NK-92 treated with Interleukin-12 subunit alpha and Interleukin-12 subunit beta, amount 100 ng/mL, for 24 hours (cell line): ENCODE measurements around the gene OSBPL5.
"Not testable (repeated sequence)": the region's sequence is repeated elsewhere in the genome, so short reads cannot be mapped to it uniquely, and the experiment has no call there.

Experiments used
- DNase-seq: peaks from one replicate; lab custom pipeline; 2025; lab: John Stamatoyannopoulos, UW

OSBPL5 gene

GRCh38 chr11:3121416-3121815 is 43.7 kb downstream of the OSBPL5 start:
- no peak for DNase-seq

- no peak for DNase-seq
Observed at GRCh38 chr11:3120071-3120792, 44.9 kb downstream of the OSBPL5 start.

- DNase-seq = no peak
Observed at GRCh38 chr11:3119141-3119821, 45.8 kb downstream of the OSBPL5 start.

- DNase-seq = no peak
Observed at GRCh38 chr11:3115321-3115720, 49.8 kb downstream of the OSBPL5 start.

GRCh38 chr11:3113661-3114060 is 51.4 kb downstream of the OSBPL5 start:
- not testable (repeated sequence) for DNase-seq

- DNase-seq = no peak
Observed at GRCh38 chr11:3111919-3112690, 53.0 kb downstream of the OSBPL5 start.

GRCh38 chr11:3111466-3111865 is 53.6 kb downstream of the OSBPL5 start:
- no peak for DNase-seq

GRCh38 chr11:3109921-3110706 is 55.0 kb downstream of the OSBPL5 start:
- peak; percentile 30 for DNase-seq

GRCh38 chr11:3109434-3109833 is 55.7 kb downstream of the OSBPL5 start:
- DNase-seq = no peak

- no peak for DNase-seq
Observed at GRCh38 chr11:3108183-3108721, 56.9 kb downstream of the OSBPL5 start.

GRCh38 chr11:3107608-3108182 is 57.4 kb downstream of the OSBPL5 start:
- DNase-seq = no peak

- no peak for DNase-seq
Observed at GRCh38 chr11:3106736-3107524, 58.2 kb downstream of the OSBPL5 start.

GRCh38 chr11:3105791-3106735 is 59.0 kb downstream of the OSBPL5 start:
- no peak for DNase-seq

GRCh38 chr11:3104961-3105790 is 59.9 kb downstream of the OSBPL5 start:
- no peak for DNase-seq

- DNase-seq = no peak
Observed at GRCh38 chr11:3104051-3104714, 60.9 kb downstream of the OSBPL5 start.

GRCh38 chr11:3103076-3103475 is 62.0 kb downstream of the OSBPL5 start:
- DNase-seq = no peak

- DNase-seq = no peak
Observed at GRCh38 chr11:3102641-3102921, 62.5 kb downstream of the OSBPL5 start.

GRCh38 chr11:3101921-3102640 is 63.0 kb downstream of the OSBPL5 start:
- DNase-seq = no peak
